Breast epithelium (tissue), 4 donors: ENCODE measurements around the gene KIAA1549. TPM values are rescaled to one million over a fixed set of nuclear protein-coding genes. Genes with fewer than 3 reads are reported as not detected.

Source experiments
- DNase-seq, 2 donors: peaks; one replicate each; pipeline ENCODE4 v3.0.0-alpha.2; 2019; ENCODE audit warnings: low spot score in 2 of 2
- H3K27ac ChIP-seq, 2 donors: fragments of 200-600 bp; sonication (generic) in 1 of 2; one replicate each; pipeline ENCODE4 v1.5.1; 2016 to 2019; ENCODE audit warnings: mild to moderate bottlenecking in 1 of 2
- H3K27me3 ChIP-seq, 2 donors: fragments of 200-600 bp; sonication (generic) in 1 of 2; one replicate each; pipeline versions ENCODE4 v1.5.1 to v1.6.0; 2017 to 2019; ENCODE audit warnings: control low read depth in 1 of 2, mild to moderate bottlenecking in 1 of 2
- H3K36me3 ChIP-seq: fragments of 200-600 bp; one replicate; pipeline ENCODE4 v1.5.1; 2019
- H3K4me1 ChIP-seq, 2 donors: fragments of 200-600 bp; sonication (generic); one replicate each; pipeline ENCODE4 v1.5.1; 2016 to 2019; ENCODE audit warnings: control low read depth in 1 of 2
- H3K4me3 ChIP-seq, 3 donors: fragments of 200-600 bp; sonication (generic); 1 replicate in 2 of 3; 2 replicates in 1 of 3; pipeline ENCODE4 v1.5.1; 2016 to 2019; ENCODE audit warnings: mild to moderate bottlenecking in 3 of 3, moderate library complexity in 2 of 3
- H3K9me3 ChIP-seq, 2 donors: fragments of 200-600 bp; sonication (generic) in 1 of 2; one replicate each; pipeline ENCODE4 v1.5.1; 2016 to 2019; ENCODE audit warnings: control low read depth in 1 of 2
- POLR2A ChIP-seq: fragments of 450-650 bp; IDR thresholded peaks from one replicate; pipeline ENCODE4 v1.6.1; 2016; ENCODE audit warnings: antibody characterized with exemption, mild to moderate bottlenecking, moderate library complexity
- POLR2AphosphoS5 ChIP-seq, 3 donors: sonication (generic); formaldehyde crosslinking; IDR thresholded peaks; one replicate each; pipeline ENCODE4 v1.6.1; 2017; ENCODE audit warnings: antibody characterized with exemption in 3 of 3
- intact Hi-C: fragments of 100-400 bp; cut with DNase I; formaldehyde crosslinking; loops from one replicate; pipeline ENCODE4 v1.15.1; 2023; ENCODE audit warnings: low total_unique reads
- total RNA-seq, 3 donors: library from RNA; depleted of rRNA; stranded (reverse); fragments of >200 nt; gene quantifications; one replicate each; pipeline ENCODE4 v1.1.0, GENCODE V29; 2016
- TF ChIP-seq, protein P1 (sequence below), 3 donors: fragments of 450-650 bp; IDR thresholded peaks; one replicate each; pipeline ENCODE4 v1.5.1; 2016 to 2017; ENCODE audit warnings: antibody characterized with exemption in 3 of 3, mild to moderate bottlenecking in 3 of 3, moderate library complexity in 3 of 3

KIAA1549 gene
- total RNA-seq, 3 donors from 2014 or later, result 1.8 to 3.9 (median 2.8) TPM

DNA sequence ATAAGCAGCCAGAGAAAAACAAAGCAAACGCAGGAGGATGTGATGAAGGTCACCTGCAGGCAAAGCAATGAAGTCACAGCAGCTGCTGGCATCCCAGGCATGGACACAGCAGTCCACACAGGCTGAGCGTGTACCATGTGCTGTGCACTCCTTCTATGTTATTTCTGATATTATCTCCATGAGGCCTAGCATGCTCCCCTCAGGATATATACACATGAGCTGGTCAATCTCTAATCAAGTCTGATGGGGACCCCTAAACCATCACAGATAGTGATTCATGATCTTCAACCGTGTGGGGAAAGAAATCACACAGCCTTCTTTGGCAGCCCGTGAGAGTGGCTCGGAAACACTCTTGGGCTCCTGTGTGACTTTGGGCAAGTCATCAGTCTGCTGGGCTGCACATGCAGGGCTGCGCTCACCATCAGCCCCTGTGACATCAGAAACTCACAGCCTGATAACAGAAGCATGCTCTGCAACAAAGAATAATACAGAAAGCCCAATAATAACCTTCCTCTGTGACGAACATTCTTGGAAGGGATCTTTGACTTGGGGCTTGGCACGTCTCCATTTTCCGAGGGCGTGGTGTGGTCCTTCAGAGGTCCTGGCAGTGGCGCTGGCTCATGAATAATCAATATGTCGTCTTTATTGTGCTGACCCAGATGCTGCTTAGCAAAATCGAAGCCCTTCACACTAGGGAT is 100.2 kb downstream of the KIAA1549 start:
- no peak overlapping the region for H3K27ac ChIP-seq
- H3K9me3 ChIP-seq, result no peaks in the 10 kb centered on the region
- no peak for DNase-seq
- intact Hi-C loops, result no loop called here
- no peaks in the 10 kb centered on the region for H3K4me1 ChIP-seq
- H3K36me3 ChIP-seq, result no peaks in the 10 kb centered on the region
- no peaks in the 10 kb centered on the region for H3K27me3 ChIP-seq
- H3K4me3 ChIP-seq, result no peak overlapping the region
- TF ChIP-seq, protein P1, sequence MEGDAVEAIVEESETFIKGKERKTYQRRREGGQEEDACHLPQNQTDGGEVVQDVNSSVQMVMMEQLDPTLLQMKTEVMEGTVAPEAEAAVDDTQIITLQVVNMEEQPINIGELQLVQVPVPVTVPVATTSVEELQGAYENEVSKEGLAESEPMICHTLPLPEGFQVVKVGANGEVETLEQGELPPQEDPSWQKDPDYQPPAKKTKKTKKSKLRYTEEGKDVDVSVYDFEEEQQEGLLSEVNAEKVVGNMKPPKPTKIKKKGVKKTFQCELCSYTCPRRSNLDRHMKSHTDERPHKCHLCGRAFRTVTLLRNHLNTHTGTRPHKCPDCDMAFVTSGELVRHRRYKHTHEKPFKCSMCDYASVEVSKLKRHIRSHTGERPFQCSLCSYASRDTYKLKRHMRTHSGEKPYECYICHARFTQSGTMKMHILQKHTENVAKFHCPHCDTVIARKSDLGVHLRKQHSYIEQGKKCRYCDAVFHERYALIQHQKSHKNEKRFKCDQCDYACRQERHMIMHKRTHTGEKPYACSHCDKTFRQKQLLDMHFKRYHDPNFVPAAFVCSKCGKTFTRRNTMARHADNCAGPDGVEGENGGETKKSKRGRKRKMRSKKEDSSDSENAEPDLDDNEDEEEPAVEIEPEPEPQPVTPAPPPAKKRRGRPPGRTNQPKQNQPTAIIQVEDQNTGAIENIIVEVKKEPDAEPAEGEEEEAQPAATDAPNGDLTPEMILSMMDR (IDR thresholded peaks at IDR 0.05), result no peak
- TF ChIP-seq POLR2A (no peak), POLR2AphosphoS5 (IDR thresholded peaks at IDR 0.05) (no peak)

DNA sequence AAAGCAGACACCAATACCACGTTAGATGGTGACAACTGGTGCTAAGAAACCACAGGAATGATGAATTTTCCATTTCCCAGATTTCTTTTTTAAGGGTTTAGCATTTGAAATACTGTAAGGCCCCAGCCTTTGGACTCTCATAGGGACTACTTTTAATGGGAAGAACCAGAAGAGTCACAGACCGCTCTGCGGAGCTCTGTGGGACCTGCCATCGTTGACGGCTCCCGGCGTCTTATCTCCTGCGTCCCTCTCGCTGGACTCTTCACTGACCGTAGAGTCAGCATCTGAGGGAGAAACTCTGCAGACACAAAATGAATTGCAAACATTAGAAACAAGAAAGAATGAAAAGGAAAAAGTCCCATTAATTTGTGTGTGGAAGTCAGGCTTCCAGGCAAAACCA is 101.8 kb downstream of the KIAA1549 start:
- intact Hi-C loops, result no loop called here

DNA sequence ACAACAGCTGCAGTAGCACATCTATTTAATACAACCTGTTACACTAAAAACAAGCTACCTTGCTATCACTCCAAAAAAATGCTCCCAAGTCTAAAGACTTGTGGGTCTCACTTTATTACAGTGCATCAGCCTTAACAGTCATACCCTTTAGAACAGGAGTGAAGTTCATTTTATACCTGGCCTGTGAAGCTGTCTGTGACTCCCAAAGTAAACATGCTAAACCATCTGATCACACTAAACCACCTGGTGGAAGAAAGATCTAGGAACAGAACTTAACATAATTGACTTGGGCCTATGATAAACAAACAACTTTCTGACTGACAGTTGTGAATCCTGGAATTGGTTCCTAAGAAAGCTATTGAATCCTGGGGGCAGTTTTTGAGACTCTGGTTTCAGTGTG is 102.3 kb downstream of the KIAA1549 start:
- Histone ChIP-seq H3K4me1 (no peaks in the 10 kb centered on the region), H3K27ac (no peak overlapping the region), H3K9me3 (no peaks in the 10 kb centered on the region), H3K27me3 (no peaks in the 10 kb centered on the region), H3K36me3 (no peaks in the 10 kb centered on the region), H3K4me3 (no peak overlapping the region)
- intact Hi-C loops, result no loop called here
- TF ChIP-seq, protein P1 (IDR thresholded peaks at IDR 0.05), result no peak
- TF ChIP-seq POLR2A (no peak), POLR2AphosphoS5 (IDR thresholded peaks at IDR 0.05) (no peak)
- no peak for DNase-seq

More for the DNA sequence above, 101.8 kb downstream of the KIAA1549 start:
- Histone ChIP-seq H3K27ac (no peak overlapping the region), H3K4me1 (no peaks in the 10 kb centered on the region), H3K36me3 (no peaks in the 10 kb centered on the region), H3K9me3 (no peaks in the 10 kb centered on the region), H3K27me3 (no peaks in the 10 kb centered on the region), H3K4me3 (no peak overlapping the region)
- DNase-seq, result no peak
- TF ChIP-seq POLR2A (no peak), POLR2AphosphoS5 (IDR thresholded peaks at IDR 0.05) (no peak)
- TF ChIP-seq, protein P1 (IDR thresholded peaks at IDR 0.05), result no peak

DNA sequence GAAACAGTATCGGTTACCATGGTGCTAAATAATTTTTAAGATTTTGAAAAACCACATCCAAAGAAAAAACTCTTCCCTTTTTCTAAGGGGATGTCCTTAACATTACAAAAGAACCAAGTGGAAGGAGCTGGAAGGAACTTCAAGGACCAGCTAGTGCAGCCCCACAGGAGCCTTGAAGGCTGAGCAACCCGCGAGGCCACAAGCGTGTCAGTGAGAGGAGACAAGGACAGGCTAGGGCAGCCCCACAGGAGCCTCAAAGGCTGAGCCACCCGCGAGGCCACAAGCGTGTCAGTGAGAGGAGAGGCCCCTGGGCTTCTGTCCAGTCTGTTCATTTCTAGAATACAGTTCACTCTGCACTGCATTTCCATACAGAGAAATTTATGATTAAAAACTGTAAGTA is 103.1 kb downstream of the KIAA1549 start:
- H3K4me1 ChIP-seq, result no peaks in the 10 kb centered on the region
- TF ChIP-seq, protein P1 (IDR thresholded peaks at IDR 0.05), result no peak
- no peak for TF ChIP-seq POLR2AphosphoS5 (IDR thresholded peaks at IDR 0.05)
- TF ChIP-seq POLR2A, result no peak
- no peaks in the 10 kb centered on the region for H3K9me3 ChIP-seq
- H3K27ac ChIP-seq, result no peak overlapping the region
- intact Hi-C loops, result no loop called here
- no peaks in the 10 kb centered on the region for H3K27me3 ChIP-seq
- DNase-seq, result no peak
- H3K4me3 ChIP-seq, result no peak overlapping the region
- no peaks in the 10 kb centered on the region for H3K36me3 ChIP-seq

DNA sequence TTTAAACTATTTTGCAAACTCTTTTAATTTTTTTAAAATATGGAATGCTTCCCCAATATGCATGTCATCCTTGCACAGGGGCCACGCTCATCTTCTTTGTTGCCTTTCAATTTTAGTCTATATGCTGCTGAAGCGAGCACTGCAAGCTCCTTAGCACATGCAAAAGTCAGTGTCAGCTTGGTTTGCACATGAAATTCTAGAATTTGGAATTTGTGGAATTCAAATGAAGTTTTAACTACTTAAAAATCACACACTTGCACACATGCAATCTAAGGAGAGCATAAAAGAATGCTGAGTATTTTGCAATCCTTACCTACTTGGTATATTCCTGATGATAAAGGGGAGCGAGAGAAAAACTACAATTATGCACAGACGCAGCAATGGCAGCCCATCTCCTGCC is 104.9 kb downstream of the KIAA1549 start:
- Histone ChIP-seq H3K4me3 (no peak overlapping the region), H3K9me3 (no peaks in the 10 kb centered on the region), H3K27me3 (no peaks in the 10 kb centered on the region), H3K4me1 (no peaks in the 10 kb centered on the region), H3K27ac (no peak overlapping the region), H3K36me3 (no peaks in the 10 kb centered on the region)
- DNase-seq, result no peak
- intact Hi-C loops, result no loop called here
- TF ChIP-seq POLR2AphosphoS5 (IDR thresholded peaks at IDR 0.05) (no peak), POLR2A (no peak)
- TF ChIP-seq, protein P1 (IDR thresholded peaks at IDR 0.05), result no peak
